ENCODE data around the gene NIPSNAP2. TPM values are rescaled to one million over a fixed set of nuclear protein-coding genes. Genes with fewer than 3 reads are reported as not detected.
"Not testable (repeated sequence)": the region's sequence is repeated elsewhere in the genome, so short reads cannot be mapped to it uniquely, and the experiment has no call there.

The NIPSNAP2 gene
- total RNA-seq, 1 experiment from 2014 or later: 62.4 TPM

GRCh38 chr7:55952352-55952671 is 12.1 kb upstream of the NIPSNAP2 start:
- BruUV-seq (replicated peaks); H2AFZ ChIP-seq (ENCODE audit: low read depth, low read length, poor library complexity, severe bottlenecking); H3K27me3 ChIP-seq (ENCODE audit: insufficient read depth, low read length); CTCF ChIA-PET; ATAC-seq; H3K9me2 ChIP-seq (ENCODE audit: insufficient read depth); H4K20me1 ChIP-seq (ENCODE audit: insufficient read depth); H3K4me1 ChIP-seq (ENCODE audit: control insufficient read depth in 1 of 2, insufficient read depth in 2 of 2, low read length in 2 of 2); POLR2A ChIA-PET; H3K9me3 ChIP-seq (ENCODE audit: control insufficient read depth in 1 of 2, insufficient read depth in 1 of 2, low read depth in 1 of 2, low read length in 2 of 2); DNase-seq (ENCODE audit: low read depth, low spot score); RAD21 ChIA-PET (ENCODE audit: low non-redundant PET in 1 of 2, low total read pairs in 2 of 2, uncharacterized antibody in 2 of 2, unreplicated experiment in 2 of 2): not testable (repeated sequence)
- Histone ChIP-seq H3K36me3 (ENCODE audit: control insufficient read depth in 1 of 2, insufficient read depth in 2 of 2, low read length in 2 of 2) (peaks cover 13 to 16% of the 10 kb centered on the region in 2 experiments; a peak in 3 of 4 replicates), H3K4me3 (replicated peaks in 1 of 2; ENCODE audit: low read depth in 1 of 2, low read length in 2 of 2) (peak overlapping the region; percentile 99 to 100), H3K9ac (ENCODE audit: low read length) (peak overlapping the region; percentile 99), H3K4me2 (ENCODE audit: low read length) (peak overlapping the region; percentile 92), H3K79me2 (ENCODE audit: insufficient read depth, low read length) (peaks cover 27% of the 10 kb centered on the region), H3K27ac (ENCODE audit: low read depth, low read length) (peak overlapping the region; percentile 69)
- peak; percentile 2; the same call in 1 of the 2 replicates for TF ChIP-seq ZFX (IDR thresholded peaks at IDR 0.05)
- intact Hi-C loops (cut with micrococcal nuclease): loop anchor here (5.0 to 10.0 kb wide), 2 partner anchors 65 to 1188 kb away; partner anchors contain the start of gene ZNF713

GRCh38 chr7:55953707-55954475 is 10.5 kb upstream of the NIPSNAP2 start:
- Histone ChIP-seq H3K9me3 (ENCODE audit: control insufficient read depth in 1 of 2, insufficient read depth in 1 of 2, low read depth in 1 of 2, low read length in 2 of 2) (no peaks in the 10 kb centered on the region), H3K36me3 (ENCODE audit: control insufficient read depth in 1 of 2, insufficient read depth in 2 of 2, low read length in 2 of 2) (peaks cover 13 to 16% of the 10 kb centered on the region in 2 experiments; a peak in 3 of 4 replicates), H2AFZ (ENCODE audit: low read depth, low read length, poor library complexity, severe bottlenecking) (no peak overlapping the region), H3K4me2 (ENCODE audit: low read length) (no peak overlapping the region), H4K20me1 (ENCODE audit: insufficient read depth) (no peaks in the 10 kb centered on the region), H3K4me3 (replicated peaks in 1 of 2; ENCODE audit: low read depth in 1 of 2, low read length in 2 of 2) (no peak overlapping the region), H3K9me2 (ENCODE audit: insufficient read depth) (no peaks in the 10 kb centered on the region), H3K9ac (ENCODE audit: low read length) (no peak overlapping the region), H3K27ac (ENCODE audit: low read depth, low read length) (no peak overlapping the region), H3K27me3 (ENCODE audit: insufficient read depth, low read length) (no peaks in the 10 kb centered on the region), H3K4me1 (ENCODE audit: control insufficient read depth in 1 of 2, insufficient read depth in 2 of 2, low read length in 2 of 2) (peaks cover 0 to 5% of the 10 kb centered on the region in 2 experiments; a peak in 1 of 4 replicates), H3K79me2 (ENCODE audit: insufficient read depth, low read length) (peaks cover 27% of the 10 kb centered on the region)
- intact Hi-C loops (cut with micrococcal nuclease): loop anchor here (5.0 to 10.0 kb wide), 2 partner anchors 67 to 1189 kb away; partner anchors contain the start of gene ZNF713
- DNase-seq (ENCODE audit: low read depth, low spot score) (no peak), ATAC-seq (no peak)
- POLR2A ChIA-PET: no interaction called here
- BruUV-seq (replicated peaks): no TSS peak
- CTCF ChIA-PET: no interaction called here
- RAD21 ChIA-PET (ENCODE audit: low non-redundant PET in 1 of 2, low total read pairs in 2 of 2, uncharacterized antibody in 2 of 2, unreplicated experiment in 2 of 2): no interaction called here
- TF ChIP-seq RAD21 (IDR thresholded peaks at IDR 0.05; ENCODE audit: low read depth) (no peak), EGR1 (IDR thresholded peaks at IDR 0.05; ENCODE audit: low read depth) (no peak), SIN3A (IDR thresholded peaks at IDR 0.05; ENCODE audit: low read depth) (no peak), EZH2 (IDR thresholded peaks at IDR 0.05) (no peak), POLR2A (IDR thresholded peaks at IDR 0.05; ENCODE audit: borderline replicate concordance, extremely low read depth, insufficient read depth, insufficient read length) (no peak), ELF1 (IDR thresholded peaks at IDR 0.05; ENCODE audit: borderline replicate concordance, low read depth) (no peak)
- TF ChIP-seq, protein P1, sequence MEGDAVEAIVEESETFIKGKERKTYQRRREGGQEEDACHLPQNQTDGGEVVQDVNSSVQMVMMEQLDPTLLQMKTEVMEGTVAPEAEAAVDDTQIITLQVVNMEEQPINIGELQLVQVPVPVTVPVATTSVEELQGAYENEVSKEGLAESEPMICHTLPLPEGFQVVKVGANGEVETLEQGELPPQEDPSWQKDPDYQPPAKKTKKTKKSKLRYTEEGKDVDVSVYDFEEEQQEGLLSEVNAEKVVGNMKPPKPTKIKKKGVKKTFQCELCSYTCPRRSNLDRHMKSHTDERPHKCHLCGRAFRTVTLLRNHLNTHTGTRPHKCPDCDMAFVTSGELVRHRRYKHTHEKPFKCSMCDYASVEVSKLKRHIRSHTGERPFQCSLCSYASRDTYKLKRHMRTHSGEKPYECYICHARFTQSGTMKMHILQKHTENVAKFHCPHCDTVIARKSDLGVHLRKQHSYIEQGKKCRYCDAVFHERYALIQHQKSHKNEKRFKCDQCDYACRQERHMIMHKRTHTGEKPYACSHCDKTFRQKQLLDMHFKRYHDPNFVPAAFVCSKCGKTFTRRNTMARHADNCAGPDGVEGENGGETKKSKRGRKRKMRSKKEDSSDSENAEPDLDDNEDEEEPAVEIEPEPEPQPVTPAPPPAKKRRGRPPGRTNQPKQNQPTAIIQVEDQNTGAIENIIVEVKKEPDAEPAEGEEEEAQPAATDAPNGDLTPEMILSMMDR (IDR thresholded peaks at IDR 0.05 in 2 of 3, conservative IDR thresholded peaks at IDR 0.05 in 1 of 3; ENCODE audit: borderline replicate concordance in 1 of 3, insufficient read depth in 1 of 3, low read depth in 2 of 3, low read length in 2 of 3): no peak
- TF ChIP-seq, protein P2, sequence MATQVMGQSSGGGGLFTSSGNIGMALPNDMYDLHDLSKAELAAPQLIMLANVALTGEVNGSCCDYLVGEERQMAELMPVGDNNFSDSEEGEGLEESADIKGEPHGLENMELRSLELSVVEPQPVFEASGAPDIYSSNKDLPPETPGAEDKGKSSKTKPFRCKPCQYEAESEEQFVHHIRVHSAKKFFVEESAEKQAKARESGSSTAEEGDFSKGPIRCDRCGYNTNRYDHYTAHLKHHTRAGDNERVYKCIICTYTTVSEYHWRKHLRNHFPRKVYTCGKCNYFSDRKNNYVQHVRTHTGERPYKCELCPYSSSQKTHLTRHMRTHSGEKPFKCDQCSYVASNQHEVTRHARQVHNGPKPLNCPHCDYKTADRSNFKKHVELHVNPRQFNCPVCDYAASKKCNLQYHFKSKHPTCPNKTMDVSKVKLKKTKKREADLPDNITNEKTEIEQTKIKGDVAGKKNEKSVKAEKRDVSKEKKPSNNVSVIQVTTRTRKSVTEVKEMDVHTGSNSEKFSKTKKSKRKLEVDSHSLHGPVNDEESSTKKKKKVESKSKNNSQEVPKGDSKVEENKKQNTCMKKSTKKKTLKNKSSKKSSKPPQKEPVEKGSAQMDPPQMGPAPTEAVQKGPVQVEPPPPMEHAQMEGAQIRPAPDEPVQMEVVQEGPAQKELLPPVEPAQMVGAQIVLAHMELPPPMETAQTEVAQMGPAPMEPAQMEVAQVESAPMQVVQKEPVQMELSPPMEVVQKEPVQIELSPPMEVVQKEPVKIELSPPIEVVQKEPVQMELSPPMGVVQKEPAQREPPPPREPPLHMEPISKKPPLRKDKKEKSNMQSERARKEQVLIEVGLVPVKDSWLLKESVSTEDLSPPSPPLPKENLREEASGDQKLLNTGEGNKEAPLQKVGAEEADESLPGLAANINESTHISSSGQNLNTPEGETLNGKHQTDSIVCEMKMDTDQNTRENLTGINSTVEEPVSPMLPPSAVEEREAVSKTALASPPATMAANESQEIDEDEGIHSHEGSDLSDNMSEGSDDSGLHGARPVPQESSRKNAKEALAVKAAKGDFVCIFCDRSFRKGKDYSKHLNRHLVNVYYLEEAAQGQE (IDR thresholded peaks at IDR 0.05; ENCODE audit: low read depth): no peak

Measured in HCT116 (cell line).